ENCODE data around the gene SSR1. TPM values are rescaled to one million over a fixed set of nuclear protein-coding genes. Genes with fewer than 3 reads are reported as not detected.

SSR1 gene
- polyA plus RNA-seq, 1 donor from 2014 or later: 53.0 TPM

- TF ChIP-seq SMC3 (conservative IDR thresholded peaks at IDR 0.05; ENCODE audit: poor library complexity): no peak
These were observed 933 bp downstream of the SSR1 start (continued) for GRCh38 chr6:7311917-7312615.

- Histone ChIP-seq H3F3A (ENCODE audit: insufficient read depth, low read length, poor library complexity, severe bottlenecking) (no peaks in the 10 kb centered on the region), H3K79me2 (replicated peaks; ENCODE audit: insufficient read depth, low read length) (peaks cover 24% of the 10 kb centered on the region), H2AFZ (ENCODE audit: low read depth, low read length) (no peak overlapping the region), H3K4me3 (ENCODE audit: low read length) (peak overlapping the region; percentile 99), H3K27ac (ENCODE audit: low read length) (no peak overlapping the region), H3K9me3 (ENCODE audit: low read length) (no peaks in the 10 kb centered on the region), H3K36me3 (ENCODE audit: insufficient read depth, low read length) (peaks cover 4% of the 10 kb centered on the region), H4K20me1 (ENCODE audit: insufficient read depth) (no peaks in the 10 kb centered on the region), H3K9me2 (ENCODE audit: insufficient read depth, low read length) (no peaks in the 10 kb centered on the region), H3K27me3 (ENCODE audit: insufficient read depth, low read depth, low read length) (no peaks in the 10 kb centered on the region), H3K4me2 (ENCODE audit: low read length) (peak overlapping the region; percentile 75), H3K9ac (ENCODE audit: low read length) (no peak overlapping the region)
- TF ChIP-seq POLR2AphosphoS5 (IDR thresholded peaks at IDR 0.05) (no peak), EP300 (conservative IDR thresholded peaks at IDR 0.05; ENCODE audit: poor library complexity, severe bottlenecking) (no peak), CTCF (IDR thresholded peaks at IDR 0.05; ENCODE audit: poor library complexity, severe bottlenecking) (no peak), TAF1 (IDR thresholded peaks at IDR 0.05; ENCODE audit: low read depth) (no peak), RAD21 (conservative IDR thresholded peaks at IDR 0.05) (no peak), EZH2 (IDR thresholded peaks at IDR 0.05; ENCODE audit: borderline replicate concordance, insufficient read depth, low read length, poor library complexity, severe bottlenecking) (no peak), REST (IDR thresholded peaks at IDR 0.05; ENCODE audit: borderline replicate concordance) (no peak), SMC3 (conservative IDR thresholded peaks at IDR 0.05; ENCODE audit: poor library complexity) (no peak), MXI1 (conservative IDR thresholded peaks at IDR 0.05; ENCODE audit: poor library complexity, severe bottlenecking) (no peak)
These were observed 1.8 kb downstream of the SSR1 start for GRCh38 chr6:7311176-7311575.

GRCh38 chr6:7309050-7309449 lies 3.9 kb downstream of the SSR1 start:
- no peaks in the 10 kb centered on the region for H4K20me1 ChIP-seq (ENCODE audit: insufficient read depth)
- peaks cover 24% of the 10 kb centered on the region for H3K79me2 ChIP-seq (replicated peaks; ENCODE audit: insufficient read depth, low read length)
- H3K27ac ChIP-seq (ENCODE audit: low read length): no peak overlapping the region
- no peaks in the 10 kb centered on the region for H3K9me2 ChIP-seq (ENCODE audit: insufficient read depth, low read length)
- no peak for TF ChIP-seq REST (IDR thresholded peaks at IDR 0.05; ENCODE audit: borderline replicate concordance)
- TF ChIP-seq TAF1 (IDR thresholded peaks at IDR 0.05; ENCODE audit: low read depth): no peak
- no peak for TF ChIP-seq RAD21 (conservative IDR thresholded peaks at IDR 0.05)
- TF ChIP-seq SMC3 (conservative IDR thresholded peaks at IDR 0.05; ENCODE audit: poor library complexity): no peak
- TF ChIP-seq POLR2AphosphoS5 (IDR thresholded peaks at IDR 0.05): no peak
- no peak for TF ChIP-seq MXI1 (conservative IDR thresholded peaks at IDR 0.05; ENCODE audit: poor library complexity, severe bottlenecking)
- TF ChIP-seq EP300 (conservative IDR thresholded peaks at IDR 0.05; ENCODE audit: poor library complexity, severe bottlenecking): no peak
- no peak for TF ChIP-seq CTCF (IDR thresholded peaks at IDR 0.05; ENCODE audit: poor library complexity, severe bottlenecking)
- TF ChIP-seq EZH2 (IDR thresholded peaks at IDR 0.05; ENCODE audit: borderline replicate concordance, insufficient read depth, low read length, poor library complexity, severe bottlenecking): no peak
- H3K4me3 ChIP-seq (ENCODE audit: low read length): no peak overlapping the region
- no peak overlapping the region for H3K9ac ChIP-seq (ENCODE audit: low read length)
- peaks cover 4% of the 10 kb centered on the region for H3K36me3 ChIP-seq (ENCODE audit: insufficient read depth, low read length)
- no peaks in the 10 kb centered on the region for H3K27me3 ChIP-seq (ENCODE audit: insufficient read depth, low read depth, low read length)
- no peaks in the 10 kb centered on the region for H3K9me3 ChIP-seq (ENCODE audit: low read length)
- no peak overlapping the region for H2AFZ ChIP-seq (ENCODE audit: low read depth, low read length)
- no peaks in the 10 kb centered on the region for H3F3A ChIP-seq (ENCODE audit: insufficient read depth, low read length, poor library complexity, severe bottlenecking)
- no peak overlapping the region for H3K4me2 ChIP-seq (ENCODE audit: low read length)

All from neural cell (in vitro differentiated cells).